H7 (cell line): ENCODE measurements around the gene VPS13A. TPM values are rescaled to one million over a fixed set of nuclear protein-coding genes. Genes with fewer than 3 reads are reported as not detected.
"Not testable (repeated sequence)": the region's sequence is repeated elsewhere in the genome, so short reads cannot be mapped to it uniquely, and the experiment has no call there.

ENCODE experiments used
- DNase-seq: peaks from one replicate; pipeline ENCODE4 v3.0.0; 2012
- H3K27me3 ChIP-seq: 2 replicates; pipeline ENCODE4 v1.6.0; 2011; ENCODE audit warnings: mild to moderate bottlenecking, low read length; ENCODE audit not compliant: control insufficient read depth, insufficient read depth
- H3K36me3 ChIP-seq: replicated peaks from 2 replicates; pipeline ENCODE4 v1.5.1; 2011; ENCODE audit warnings: low read length; ENCODE audit not compliant: control insufficient read depth, insufficient read depth
- H3K4me3 ChIP-seq: 2 replicates; pipeline ENCODE4 v1.5.1; 2011; ENCODE audit warnings: low read depth, mild to moderate bottlenecking, control low read depth, low read length, moderate library complexity; ENCODE audit not compliant: insufficient read depth
- total RNA-seq: library from RNA; depleted of rRNA; stranded (reverse); fragments of >200 nt; shearing (Covaris generic); gene quantifications from 2 replicates; pipeline ENCODE4 v1.2.3, GENCODE V29; 2014

Gene VPS13A
- total RNA-seq, 1 experiment from 2014 or later: 10.9 TPM

DNA sequence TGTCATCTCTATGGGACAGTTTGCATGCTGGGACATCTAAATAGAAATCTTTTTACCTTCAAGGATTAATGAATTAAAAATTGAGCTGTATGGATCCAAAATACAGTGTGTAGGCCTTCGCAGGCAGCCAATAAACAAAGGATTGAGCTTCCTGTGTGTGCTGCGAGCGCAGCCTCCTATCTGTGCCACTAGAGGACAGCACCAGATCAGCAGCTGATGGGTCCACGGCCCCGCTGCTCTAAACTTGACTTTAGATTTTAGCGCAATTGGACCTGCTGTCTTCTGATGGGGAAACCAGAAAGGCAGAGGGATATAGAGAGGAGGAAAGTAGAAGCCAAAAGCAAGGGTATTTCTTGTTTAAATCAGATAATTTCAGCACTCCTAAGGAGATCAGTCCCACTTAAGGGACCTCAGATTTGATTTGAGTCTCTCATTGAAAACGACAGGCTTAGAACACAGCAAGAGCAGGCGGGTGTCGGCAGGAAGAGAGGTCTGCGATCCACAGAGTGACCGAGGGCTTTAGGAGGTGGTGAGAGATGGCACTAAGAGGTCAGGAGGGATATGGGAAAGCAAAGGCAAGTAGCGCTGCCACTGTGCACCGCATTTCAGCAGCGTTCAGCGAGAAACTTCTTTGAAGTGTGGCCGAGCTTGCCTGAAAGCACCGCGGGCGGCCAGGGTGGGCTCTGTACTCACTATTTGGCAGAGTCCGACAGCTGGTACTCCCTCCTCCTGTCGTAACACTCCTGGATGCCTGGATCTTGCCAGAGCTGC, 256.5 kb downstream of the VPS13A start:
- no peaks in the 10 kb centered on the region for H3K27me3 ChIP-seq
- no peak overlapping the region for H3K4me3 ChIP-seq
- peak; percentile 87 for DNase-seq
- H3K36me3 ChIP-seq: peaks cover 1% of the 10 kb centered on the region

DNA sequence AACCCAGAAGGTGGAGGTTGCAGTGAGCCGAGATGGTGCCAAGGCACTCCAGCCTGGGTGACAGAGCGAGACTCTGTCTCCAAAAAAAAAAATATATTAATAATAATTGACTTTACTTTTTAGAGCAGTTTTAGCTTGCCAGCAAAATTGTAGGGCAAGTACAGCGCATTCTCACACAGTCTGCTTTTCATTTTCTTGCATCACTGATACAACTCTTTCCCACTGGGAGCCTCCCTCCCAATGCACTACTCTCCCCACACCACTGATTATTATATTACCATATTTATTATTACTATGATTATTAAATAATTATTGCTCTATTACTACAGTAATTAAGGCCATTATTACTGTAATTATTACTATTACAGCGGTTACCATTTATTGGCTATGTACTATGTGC, 257.9 kb downstream of the VPS13A start:
- Histone ChIP-seq H3K4me3 (no peak overlapping the region), H3K36me3 (no peaks in the 10 kb centered on the region), H3K27me3 (no peaks in the 10 kb centered on the region)
- no peak for DNase-seq

DNA sequence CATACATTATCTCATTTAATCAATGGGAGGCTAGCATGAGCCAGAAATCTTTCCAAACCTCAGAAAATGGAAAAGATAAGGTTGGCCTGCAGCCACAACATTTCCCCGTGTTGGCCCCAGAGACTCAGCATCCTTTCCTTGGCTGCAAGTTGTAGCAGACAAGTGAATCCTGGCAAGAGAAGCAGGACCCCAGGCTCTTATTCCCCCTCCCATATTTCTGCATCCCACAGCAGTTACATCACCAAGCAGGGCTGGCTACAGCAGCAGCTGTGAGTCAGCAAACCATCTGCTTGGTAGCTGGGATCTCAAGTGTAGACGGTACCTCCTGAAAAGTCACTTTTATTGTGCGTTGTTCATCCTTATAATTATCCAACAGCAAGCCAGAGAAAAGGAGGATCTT, 258.4 kb downstream of the VPS13A start:
- no peaks in the 10 kb centered on the region for H3K36me3 ChIP-seq
- H3K4me3 ChIP-seq: no peak overlapping the region
- H3K27me3 ChIP-seq: no peaks in the 10 kb centered on the region
- DNase-seq: no peak

DNA sequence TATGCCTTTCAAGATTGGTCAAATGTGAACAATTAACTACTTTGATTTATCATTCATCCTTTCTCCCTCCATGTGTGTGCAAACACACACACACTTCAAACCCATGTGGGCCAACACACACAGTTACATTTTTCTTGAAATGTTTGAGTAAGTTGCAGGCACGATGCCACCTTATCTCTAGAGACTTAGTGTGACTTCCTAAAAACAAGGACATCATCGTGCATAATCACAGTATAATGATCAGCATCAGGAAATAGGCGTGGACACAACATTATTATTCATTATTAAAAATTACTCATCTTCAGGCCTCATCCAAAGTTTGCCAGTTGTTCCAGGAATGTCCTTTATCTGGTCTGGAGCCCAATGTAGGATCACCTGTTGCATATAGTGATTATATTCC, 261.3 kb downstream of the VPS13A start:
- no peak for DNase-seq
- Histone ChIP-seq H3K27me3 (no peaks in the 10 kb centered on the region), H3K4me3 (no peak overlapping the region), H3K36me3 (no peaks in the 10 kb centered on the region)

DNA sequence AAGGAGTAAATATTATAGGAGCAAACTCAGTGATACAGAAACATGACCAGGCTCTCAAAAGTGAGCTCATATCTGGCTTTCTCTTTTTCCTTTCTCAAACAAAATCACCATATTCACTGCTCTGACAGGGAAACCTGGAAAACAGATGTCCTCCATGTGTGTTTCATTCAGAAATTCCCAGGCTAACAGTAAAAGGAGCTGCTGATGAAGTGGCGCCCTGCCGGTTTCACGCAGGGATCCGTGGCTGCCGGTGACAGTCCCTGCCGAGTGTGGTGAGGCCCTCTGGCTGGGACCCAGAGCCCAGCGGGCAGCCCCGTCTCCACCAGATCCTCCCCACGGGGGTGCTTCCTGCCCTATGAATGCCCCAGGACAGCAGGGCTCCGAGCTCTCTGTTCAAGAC, 262.7 kb downstream of the VPS13A start:
- Histone ChIP-seq H3K4me3 (no peak overlapping the region), H3K27me3 (no peaks in the 10 kb centered on the region), H3K36me3 (no peaks in the 10 kb centered on the region)
- peak; percentile 80 for DNase-seq

DNA sequence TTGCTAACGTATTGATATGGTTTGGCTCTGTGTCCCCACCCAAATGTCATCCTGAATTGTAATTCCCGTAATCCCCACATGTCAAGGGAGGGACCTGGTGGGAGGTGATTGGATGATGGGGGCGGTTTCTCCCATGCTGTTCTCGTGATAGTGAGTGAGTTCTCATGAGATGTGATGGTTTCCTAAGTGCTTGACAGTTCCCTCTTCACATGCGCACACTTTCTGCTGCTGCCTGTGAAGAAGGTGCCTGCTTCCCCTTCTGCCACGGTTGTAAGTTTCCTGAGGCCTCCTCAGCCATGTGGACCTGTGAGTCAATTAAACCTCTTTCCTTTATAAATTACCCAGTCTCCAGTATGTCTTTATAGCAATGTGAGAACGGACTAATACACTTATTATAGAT, 263.8 kb downstream of the VPS13A start:
- not testable (repeated sequence) for H3K27me3 ChIP-seq, H3K36me3 ChIP-seq, H3K4me3 ChIP-seq, DNase-seq

DNA sequence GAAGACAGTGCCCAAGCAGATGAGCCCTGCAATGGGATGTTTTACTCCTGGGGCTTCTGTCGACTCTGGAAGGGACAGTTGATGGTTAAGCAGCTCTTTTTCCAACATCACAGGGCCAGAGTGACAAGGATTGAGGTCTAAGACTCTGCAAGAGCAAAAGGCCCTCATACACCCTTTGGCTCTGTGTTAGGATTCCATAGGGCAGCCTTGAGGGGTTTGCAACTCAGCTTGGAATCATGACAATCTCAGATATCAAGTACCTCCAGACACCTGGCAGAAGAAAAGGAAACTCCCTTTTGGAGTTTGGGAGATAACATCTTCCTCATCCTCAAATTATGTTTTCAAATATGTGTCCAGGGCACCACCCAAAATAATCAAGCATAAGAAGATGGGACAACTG, 265.1 kb downstream of the VPS13A start:
- Histone ChIP-seq H3K27me3 (no peaks in the 10 kb centered on the region), H3K4me3 (no peak overlapping the region), H3K36me3 (no peaks in the 10 kb centered on the region)
- DNase-seq: no peak

DNA sequence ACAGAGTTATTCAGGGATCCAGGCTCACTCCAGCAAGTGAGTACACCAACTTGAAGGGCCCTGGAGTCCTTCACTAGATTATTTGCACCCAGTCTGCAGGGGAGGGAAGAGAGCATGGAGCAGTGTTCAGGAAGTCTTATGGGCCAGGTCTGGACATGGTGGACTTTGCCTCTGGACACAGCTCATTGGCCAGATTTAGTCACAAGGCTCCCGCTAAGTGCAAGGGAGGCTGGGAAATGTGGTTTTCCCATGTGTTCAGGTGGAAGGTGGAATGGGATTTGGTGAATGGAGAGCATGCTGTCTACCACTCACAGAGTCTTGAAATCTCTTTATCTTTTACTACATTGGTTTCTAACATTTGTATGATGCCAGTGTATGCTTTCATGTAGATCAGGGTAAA, 270.3 kb downstream of the VPS13A start:
- H3K4me3 ChIP-seq: no peak overlapping the region
- DNase-seq: no peak
- H3K36me3 ChIP-seq: no peaks in the 10 kb centered on the region
- no peaks in the 10 kb centered on the region for H3K27me3 ChIP-seq

DNA sequence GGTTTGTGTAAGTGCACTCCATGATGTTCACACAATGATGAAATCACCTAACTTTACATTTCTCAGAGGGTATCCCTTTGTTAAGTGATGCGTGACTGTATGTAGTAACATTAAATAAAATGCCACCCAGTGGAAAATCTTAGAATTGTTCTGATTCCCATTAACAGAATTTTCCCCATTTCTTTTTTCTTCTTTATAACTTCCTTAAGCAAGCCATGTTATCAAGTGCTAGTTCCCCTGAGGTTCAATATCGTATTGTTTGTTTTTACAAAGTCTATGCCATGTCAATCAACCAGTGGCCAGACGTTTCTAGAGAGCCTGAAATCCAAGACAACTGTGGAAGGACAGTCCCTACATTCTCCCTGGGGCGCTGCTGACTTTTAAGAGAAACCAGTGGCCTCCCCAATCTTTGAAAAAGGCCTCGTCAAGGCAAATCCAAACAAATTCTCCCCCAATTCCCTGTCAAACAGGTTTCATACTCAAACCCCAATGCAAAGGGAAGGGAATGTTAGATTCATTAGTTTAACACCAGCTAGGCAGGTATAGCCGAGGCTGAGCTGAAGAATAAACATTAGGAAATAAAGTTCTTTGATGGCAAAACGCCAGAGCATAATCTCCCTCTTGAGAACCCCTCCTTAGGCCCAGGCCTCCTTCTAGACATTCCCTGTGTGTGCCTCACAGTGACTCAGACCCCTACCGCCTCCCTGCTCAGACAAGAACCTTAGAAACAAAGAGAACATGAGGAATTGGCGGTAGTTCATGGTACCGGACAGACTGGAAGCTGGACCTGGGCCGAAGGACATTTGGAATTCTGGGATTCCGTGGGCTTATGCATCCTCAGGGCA, 272.1 kb downstream of the VPS13A start:
- no peak overlapping the region for H3K4me3 ChIP-seq
- H3K36me3 ChIP-seq: no peaks in the 10 kb centered on the region
- no peaks in the 10 kb centered on the region for H3K27me3 ChIP-seq
- DNase-seq: no peak

DNA sequence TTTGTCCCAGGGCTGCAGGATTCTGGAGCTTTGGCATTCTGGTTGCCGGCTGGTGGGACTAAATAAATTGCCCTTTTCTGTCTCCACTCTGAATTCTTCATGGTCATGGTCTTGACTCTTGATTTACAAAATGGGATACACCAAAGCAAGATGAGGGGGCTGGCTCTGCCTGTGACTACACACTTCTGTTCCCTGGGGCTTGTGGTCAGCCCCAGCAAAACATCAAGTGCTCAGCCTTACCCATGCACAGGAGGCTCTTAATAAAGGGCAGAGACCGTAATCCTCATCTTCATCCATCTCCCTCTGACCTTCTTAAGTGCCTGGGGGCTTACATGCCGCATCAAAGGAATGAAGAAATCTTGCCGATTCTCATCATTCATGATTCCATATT, 272.7 kb downstream of the VPS13A start:
- no peak for DNase-seq
- no peaks in the 10 kb centered on the region for H3K36me3 ChIP-seq
- H3K27me3 ChIP-seq: no peaks in the 10 kb centered on the region
- no peak overlapping the region for H3K4me3 ChIP-seq

DNA sequence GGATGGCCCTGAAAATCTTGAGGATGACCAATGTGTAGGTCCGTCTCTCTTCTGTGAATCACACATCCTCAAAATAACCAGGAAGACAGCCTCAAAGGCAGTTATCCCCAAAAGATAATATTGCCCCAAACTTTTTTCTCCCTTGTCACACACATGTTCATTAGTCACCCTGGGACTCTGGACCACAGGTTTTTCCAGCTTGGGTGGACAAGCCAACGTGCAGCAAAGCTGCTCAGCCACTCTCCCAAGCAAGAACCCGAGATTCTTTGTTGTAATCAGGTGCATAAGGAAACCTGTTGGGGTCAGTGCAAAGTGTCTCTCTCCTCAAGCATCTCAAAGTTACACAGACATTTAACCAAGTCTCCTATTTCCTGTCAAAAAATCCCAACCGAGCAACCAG, 274.2 kb downstream of the VPS13A start:
- H3K27me3 ChIP-seq: no peaks in the 10 kb centered on the region
- DNase-seq: no peak

DNA sequence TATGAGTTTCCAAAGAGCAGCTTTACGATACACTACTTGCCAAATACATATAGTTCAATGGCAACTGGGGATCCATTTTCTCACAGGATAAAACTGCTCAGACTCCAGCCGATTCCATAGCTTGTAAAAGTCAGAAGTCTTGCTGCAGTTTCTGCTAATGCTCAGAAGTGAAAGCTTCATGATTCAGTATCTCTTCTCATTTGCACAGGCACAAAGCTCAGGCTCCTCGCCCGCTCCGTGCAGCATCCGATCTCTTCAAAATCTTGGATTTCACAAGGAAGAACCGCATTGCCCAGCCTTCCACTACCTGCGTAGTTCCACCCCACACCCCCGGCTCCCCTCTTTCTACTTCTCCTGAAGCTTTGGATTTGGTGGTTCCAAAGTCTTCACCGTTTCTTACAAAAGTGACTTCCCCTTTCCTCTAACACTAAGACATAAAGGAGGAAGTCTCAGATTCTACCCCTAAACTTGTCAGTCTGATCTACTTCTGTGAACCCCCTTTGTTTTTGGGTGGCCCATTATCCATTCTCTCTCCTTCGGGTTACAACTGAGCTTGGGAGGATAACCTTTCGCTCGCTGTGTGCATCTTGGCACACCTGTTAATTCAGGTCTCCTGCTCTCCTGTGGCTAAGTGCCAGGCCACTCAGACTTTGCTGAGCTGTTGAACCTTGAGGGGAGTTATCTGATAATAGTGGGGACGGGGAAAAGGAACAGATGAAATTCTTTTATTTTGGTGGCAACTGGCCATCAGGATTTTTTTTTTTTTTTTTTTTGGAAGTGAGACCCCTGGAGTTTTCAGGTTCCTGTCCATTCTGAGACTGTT, 276.7 kb downstream of the VPS13A start:
- Histone ChIP-seq H3K36me3 (no peaks in the 10 kb centered on the region), H3K4me3 (no peak overlapping the region), H3K27me3 (no peaks in the 10 kb centered on the region)
- DNase-seq: no peak

More for the DNA sequence above, 274.2 kb downstream of the VPS13A start:
- no peak overlapping the region for H3K4me3 ChIP-seq
- no peaks in the 10 kb centered on the region for H3K36me3 ChIP-seq

DNA sequence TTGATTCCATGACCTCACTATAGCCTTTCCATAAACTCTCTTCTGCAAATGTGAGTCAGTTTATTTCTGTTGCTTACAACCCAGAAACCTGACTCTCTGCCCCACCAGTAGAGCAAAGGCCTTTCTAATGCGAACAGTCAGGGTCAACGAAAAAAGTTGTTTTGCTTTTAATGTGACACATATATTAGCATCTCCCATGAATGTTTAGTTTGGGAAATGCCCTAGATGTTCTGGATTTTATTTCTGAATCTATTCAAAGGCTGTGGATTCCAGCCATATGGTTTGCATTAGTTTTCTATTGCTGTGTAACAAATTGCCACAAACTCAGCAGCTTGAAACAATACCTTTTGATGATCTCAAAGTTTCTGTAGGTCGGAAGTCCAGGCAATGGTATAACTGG, 277.3 kb downstream of the VPS13A start:
- H3K4me3 ChIP-seq: no peak overlapping the region
- no peak for DNase-seq
- H3K27me3 ChIP-seq: no peaks in the 10 kb centered on the region
- H3K36me3 ChIP-seq: no peaks in the 10 kb centered on the region

DNA sequence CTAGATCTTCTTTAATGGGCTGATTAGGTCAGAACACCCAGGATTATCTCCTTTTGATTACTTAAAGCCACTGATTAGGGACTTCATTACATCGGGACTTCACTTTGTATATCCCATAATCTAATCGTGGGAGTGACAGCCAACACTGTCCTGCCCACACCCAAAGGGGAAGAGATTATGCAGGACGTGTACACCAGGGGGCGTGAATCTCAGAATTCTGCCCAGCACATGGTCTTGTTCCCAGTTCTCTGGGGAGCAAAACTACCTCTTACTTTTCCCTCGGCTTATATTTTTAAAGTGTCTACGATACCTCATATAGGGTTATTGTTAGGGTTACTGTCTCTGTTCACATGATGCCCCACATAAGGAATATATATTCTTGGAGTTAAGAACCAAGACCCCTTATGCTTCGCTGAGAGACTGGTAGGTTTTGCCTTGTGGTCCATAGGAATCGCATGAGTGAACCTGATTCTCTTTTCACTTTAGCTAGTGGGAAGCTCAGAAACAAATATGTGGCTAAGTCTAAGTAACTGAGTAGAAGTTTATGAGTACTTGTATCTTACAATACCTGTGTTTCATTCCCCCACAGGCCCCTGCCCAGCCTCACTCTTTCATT, 278.1 kb downstream of the VPS13A start:
- Histone ChIP-seq H3K4me3 (no peak overlapping the region), H3K27me3 (no peaks in the 10 kb centered on the region), H3K36me3 (no peaks in the 10 kb centered on the region)
- peak; percentile 33 for DNase-seq
